Adrenal gland (tissue), 5 donors: ENCODE data around the gene SP140L.

Experiments
- CTCF ChIP-seq, 6 experiments: fragments of 450-650 bp in 4 of 6; fragments of 200-600 bp in 2 of 6; sonication (generic) in 1 of 6; IDR thresholded peaks; 1 replicate in 5 of 6; 2 replicates in 1 of 6; pipeline versions ENCODE4 v1.5.1 to v1.8.0; 2016 to 2021; ENCODE audit warnings: antibody characterized with exemption in 6 of 6, mild to moderate bottlenecking in 2 of 6, moderate library complexity in 1 of 6
- POLR2A ChIP-seq, 2 donors: fragments of 450-650 bp; IDR thresholded peaks; one replicate each; pipeline ENCODE4 v1.6.1; 2017; ENCODE audit warnings: antibody characterized with exemption in 2 of 2, mild to moderate bottlenecking in 2 of 2, moderate library complexity in 1 of 2
- donor health status: DM: no; HTN: no; CAD: no.

- no peak for TF ChIP-seq CTCF (IDR thresholded peaks at IDR 0.05)
- TF ChIP-seq POLR2A (IDR thresholded peaks at IDR 0.05) = no peak
Observed at GRCh38 chr2:230417436-230417835, 90.4 kb downstream of the SP140L start.
